ENCODE results near the gene DPYSL5. TPM values are rescaled to one million over a fixed set of nuclear protein-coding genes. Genes with fewer than 3 reads are reported as not detected.

DPYSL5 gene
- total RNA-seq, 1 donor from 2014 or later: not detected

GRCh38 chr2:26946841-26947784 is 99.2 kb downstream of the DPYSL5 start:
- Histone ChIP-seq H3K27ac (no peak overlapping the region), H3K36me3 (no peaks in the 10 kb centered on the region), H3K9me3 (no peaks in the 10 kb centered on the region), H3K4me1 (peaks cover 8% of the 10 kb centered on the region), H3K4me3 (no peak overlapping the region), H3K27me3 (ENCODE audit: low read depth) (peaks cover 34% of the 10 kb centered on the region)
- ATAC-seq (peak; percentile 81 to 82), DNase-seq (peak; percentile 78)
- no peak for TF ChIP-seq CTCF (IDR thresholded peaks at IDR 0.05)
- intact Hi-C loops (cut with DNase I): loop anchor here (10.0 kb wide), 1 partner anchor 102 kb away; the partner anchor contains the start of gene DPYSL5

- H3K27me3 ChIP-seq (ENCODE audit: low read depth): peaks cover 25% of the 10 kb centered on the region
- no peak overlapping the region for H3K4me3 ChIP-seq
- intact Hi-C loops (cut with DNase I): loop anchor here (10.0 kb wide), 1 partner anchor 104 kb away; the partner anchor contains the start of gene DPYSL5
- ATAC-seq (no peak), DNase-seq (no peak)
- peaks cover 8% of the 10 kb centered on the region for H3K4me1 ChIP-seq
- H3K27ac ChIP-seq: no peak overlapping the region
- H3K9me3 ChIP-seq: no peaks in the 10 kb centered on the region
- no peak for TF ChIP-seq CTCF (IDR thresholded peaks at IDR 0.05)
- H3K36me3 ChIP-seq: no peaks in the 10 kb centered on the region
These were observed 100.9 kb downstream of the DPYSL5 start for GRCh38 chr2:26948800-26949199.

GRCh38 chr2:26950246-26950645 is 102.3 kb downstream of the DPYSL5 start:
- no peak for TF ChIP-seq CTCF (IDR thresholded peaks at IDR 0.05)
- Histone ChIP-seq H3K4me1 (peaks cover 8% of the 10 kb centered on the region), H3K4me3 (no peak overlapping the region), H3K9me3 (no peaks in the 10 kb centered on the region), H3K36me3 (no peaks in the 10 kb centered on the region), H3K27ac (no peak overlapping the region), H3K27me3 (ENCODE audit: low read depth) (peaks cover 18% of the 10 kb centered on the region)
- intact Hi-C loops (cut with DNase I): no loop called here
- no peak for DNase-seq
- no peak for ATAC-seq

- no peaks in the 10 kb centered on the region for H3K36me3 ChIP-seq
- H3K27ac ChIP-seq: no peak overlapping the region
- no peak overlapping the region for H3K4me3 ChIP-seq
- H3K4me1 ChIP-seq: peaks cover 8% of the 10 kb centered on the region
- TF ChIP-seq CTCF (IDR thresholded peaks at IDR 0.05): no peak
- peaks cover 12% of the 10 kb centered on the region for H3K27me3 ChIP-seq (ENCODE audit: low read depth)
- DNase-seq (no peak), ATAC-seq (no peak)
- no peaks in the 10 kb centered on the region for H3K9me3 ChIP-seq
- intact Hi-C loops (cut with DNase I): no loop called here
These were observed 103.3 kb downstream of the DPYSL5 start for GRCh38 chr2:26951236-26951635.

GRCh38 chr2:26952374-26952773 is 104.4 kb downstream of the DPYSL5 start:
- TF ChIP-seq CTCF (IDR thresholded peaks at IDR 0.05): no peak
- peaks cover 3% of the 10 kb centered on the region for H3K4me1 ChIP-seq

More at GRCh38 chr2:26952374-26952773, 104.4 kb downstream of the DPYSL5 start:
- DNase-seq: no peak
- Histone ChIP-seq H3K9me3 (no peaks in the 10 kb centered on the region), H3K36me3 (no peaks in the 10 kb centered on the region), H3K4me3 (no peak overlapping the region), H3K27me3 (ENCODE audit: low read depth) (peaks cover 17% of the 10 kb centered on the region), H3K27ac (no peak overlapping the region)
- intact Hi-C loops (cut with DNase I): no loop called here
- no peak for ATAC-seq
